Measurements from ENCODE around the gene AVPR2. TPM values are rescaled to one million over a fixed set of nuclear protein-coding genes. Genes with fewer than 3 reads are reported as not detected.

AVPR2 gene
- total RNA-seq, 1 experiment from 2014 or later: not detected

GRCh38 chrX:153944800-153945150 lies 40.3 kb downstream of the AVPR2 start:
- H3K27ac ChIP-seq (ENCODE audit: low read length): no peak overlapping the region
- H3K4me3 ChIP-seq (ENCODE audit: low read length): no peak overlapping the region
- no peaks in the 10 kb centered on the region for H4K20me1 ChIP-seq (ENCODE audit: low read length)
- BruUV-seq (replicated peaks): no TSS peak
- ChIA-PET CTCF (interaction anchor here (1.1 kb wide), 1 partner anchor 10 kb away, joined by 6 read pairs; the partner anchor contains the start of gene NAA10), POLR2A (ENCODE audit: unreplicated experiment) (no interaction called here)
- H3F3A ChIP-seq (ENCODE audit: low read length, unreplicated experiment): no peaks in the 10 kb centered on the region
- TF ChIP-seq CTCF (conservative IDR thresholded peaks at IDR 0.05; ENCODE audit: low read depth, low read length) (no peak), EZH2 (IDR thresholded peaks at IDR 0.05; ENCODE audit: low read length, unreplicated experiment) (no peak), EZH2phosphoT487 (IDR thresholded peaks at IDR 0.05; ENCODE audit: borderline replicate concordance, low read length) (no peak)
- H3K79me2 ChIP-seq (ENCODE audit: low read length): no peaks in the 10 kb centered on the region
- no peaks in the 10 kb centered on the region for H3K9me3 ChIP-seq (ENCODE audit: low read length)
- no peaks in the 10 kb centered on the region for H3K9me2 ChIP-seq (replicated peaks; ENCODE audit: low read length)
- no peaks in the 10 kb centered on the region; the same call in 1 of the 2 replicates for H3K36me3 ChIP-seq (ENCODE audit: low read depth, low read length)
- intact Hi-C loops (cut with micrococcal nuclease): no loop called here
- ATAC-seq (no peak), DNase-seq (no peak)
- H3K27me3 ChIP-seq (ENCODE audit: low read length): no peaks in the 10 kb centered on the region
- no peak overlapping the region for H3K4me2 ChIP-seq (ENCODE audit: low read length)
- H3K4me1 ChIP-seq (ENCODE audit: insufficient read depth, low read length): no peaks in the 10 kb centered on the region
- no peak overlapping the region for H3K9ac ChIP-seq (ENCODE audit: low read length)
- no peak overlapping the region for H2AFZ ChIP-seq (ENCODE audit: low read length)

GRCh38 chrX:153945956-153946943 lies 41.8 kb downstream of the AVPR2 start:
- Histone ChIP-seq H3K4me2 (ENCODE audit: low read length) (no peak overlapping the region), H3F3A (ENCODE audit: low read length, unreplicated experiment) (no peaks in the 10 kb centered on the region), H3K9me2 (replicated peaks; ENCODE audit: low read length) (no peaks in the 10 kb centered on the region), H3K4me1 (ENCODE audit: insufficient read depth, low read length) (no peaks in the 10 kb centered on the region), H2AFZ (ENCODE audit: low read length) (no peak overlapping the region), H3K79me2 (ENCODE audit: low read length) (no peaks in the 10 kb centered on the region), H3K27ac (ENCODE audit: low read length) (no peak overlapping the region), H3K36me3 (ENCODE audit: low read depth, low read length) (peaks cover 9% of the 10 kb centered on the region; the same call in 1 of the 2 replicates), H3K27me3 (ENCODE audit: low read length) (no peaks in the 10 kb centered on the region), H3K4me3 (ENCODE audit: low read length) (no peak overlapping the region), H4K20me1 (ENCODE audit: low read length) (no peaks in the 10 kb centered on the region), H3K9ac (ENCODE audit: low read length) (no peak overlapping the region), H3K9me3 (ENCODE audit: low read length) (no peaks in the 10 kb centered on the region)
- no peak for DNase-seq
- BruUV-seq (replicated peaks): no TSS peak
- intact Hi-C loops (cut with micrococcal nuclease): loop anchor here (2.0 kb wide), 1 partner anchor 17 kb away; no protein-coding TSS in a partner anchor
- no peak for ATAC-seq
- CTCF ChIA-PET: interaction anchor here (0.6 to 1.1 kb wide), 3 partner anchors 11 to 180 kb away, joined by 3 to 6 read pairs (median 3); partner anchors contain the start of gene NAA10
- POLR2A ChIA-PET (ENCODE audit: unreplicated experiment): no interaction called here
- TF ChIP-seq EZH2phosphoT487 (IDR thresholded peaks at IDR 0.05; ENCODE audit: borderline replicate concordance, low read length) (no peak), CTCF (conservative IDR thresholded peaks at IDR 0.05; ENCODE audit: low read depth, low read length) (no peak), EZH2 (IDR thresholded peaks at IDR 0.05; ENCODE audit: low read length, unreplicated experiment) (no peak)
